Peyer's patch (tissue), 4 donors: ENCODE measurements around the gene VASN. TPM values are rescaled to one million over a fixed set of nuclear protein-coding genes. Genes with fewer than 3 reads are reported as not detected.
"Not testable (repeated sequence)": the region's sequence is repeated elsewhere in the genome, so short reads cannot be mapped to it uniquely, and the experiment has no call there.

ENCODE experiments used
- DNase-seq, 3 donors: peaks; one replicate each; pipeline ENCODE4 v3.0.0-alpha.2; 2017 to 2019
- H3K27ac ChIP-seq, 4 donors: fragments of 200-600 bp; sonication (generic); one replicate each; pipeline ENCODE4 v1.5.1; 2016 to 2019
- H3K27me3 ChIP-seq, 2 donors: fragments of 200-600 bp; sonication (generic); one replicate each; pipeline ENCODE4 v1.5.1; 2019
- H3K36me3 ChIP-seq, 3 donors: fragments of 200-600 bp; sonication (generic); one replicate each; pipeline ENCODE4 v1.5.1; 2016 to 2019
- H3K4me1 ChIP-seq, 4 donors: fragments of 200-600 bp; sonication (generic); one replicate each; pipeline ENCODE4 v1.5.1; 2016 to 2019
- H3K4me3 ChIP-seq, 4 donors: fragments of 200-600 bp; sonication (generic); 1 replicate in 3 of 4; 2 replicates in 1 of 4; pipeline ENCODE4 v1.5.1; 2016 to 2019; ENCODE audit warnings: mild to moderate bottlenecking in 1 of 4
- H3K9me3 ChIP-seq, 4 donors: fragments of 200-600 bp; sonication (generic); one replicate each; pipeline ENCODE4 v1.5.1; 2016 to 2019; ENCODE audit warnings: mild to moderate bottlenecking in 1 of 4
- POLR2A ChIP-seq, 2 donors: fragments of 450-650 bp; IDR thresholded peaks; one replicate each; pipeline ENCODE4 v1.5.1; 2017; ENCODE audit warnings: antibody characterized with exemption in 2 of 2, mild to moderate bottlenecking in 2 of 2, moderate library complexity in 2 of 2
- total RNA-seq, 4 donors: library from RNA; depleted of rRNA; stranded (reverse); fragments of >200 nt; gene quantifications; one replicate each; pipeline ENCODE4 v1.1.0, GENCODE V29; 2016
- TF ChIP-seq, protein P1 (sequence below), 6 experiments: fragments of 450-650 bp in 4 of 6; fragments of 200-600 bp in 2 of 6; sonication (generic) in 1 of 6; IDR thresholded peaks; one replicate each; pipeline ENCODE4 v1.5.1; 2017 to 2019; ENCODE audit warnings: antibody characterized with exemption in 6 of 6, mild to moderate bottlenecking in 3 of 6, moderate library complexity in 1 of 6

Gene VASN
- total RNA-seq, 4 donors from 2014 or later, result 2.1 to 18.2 (median 8.4) TPM

DNA sequence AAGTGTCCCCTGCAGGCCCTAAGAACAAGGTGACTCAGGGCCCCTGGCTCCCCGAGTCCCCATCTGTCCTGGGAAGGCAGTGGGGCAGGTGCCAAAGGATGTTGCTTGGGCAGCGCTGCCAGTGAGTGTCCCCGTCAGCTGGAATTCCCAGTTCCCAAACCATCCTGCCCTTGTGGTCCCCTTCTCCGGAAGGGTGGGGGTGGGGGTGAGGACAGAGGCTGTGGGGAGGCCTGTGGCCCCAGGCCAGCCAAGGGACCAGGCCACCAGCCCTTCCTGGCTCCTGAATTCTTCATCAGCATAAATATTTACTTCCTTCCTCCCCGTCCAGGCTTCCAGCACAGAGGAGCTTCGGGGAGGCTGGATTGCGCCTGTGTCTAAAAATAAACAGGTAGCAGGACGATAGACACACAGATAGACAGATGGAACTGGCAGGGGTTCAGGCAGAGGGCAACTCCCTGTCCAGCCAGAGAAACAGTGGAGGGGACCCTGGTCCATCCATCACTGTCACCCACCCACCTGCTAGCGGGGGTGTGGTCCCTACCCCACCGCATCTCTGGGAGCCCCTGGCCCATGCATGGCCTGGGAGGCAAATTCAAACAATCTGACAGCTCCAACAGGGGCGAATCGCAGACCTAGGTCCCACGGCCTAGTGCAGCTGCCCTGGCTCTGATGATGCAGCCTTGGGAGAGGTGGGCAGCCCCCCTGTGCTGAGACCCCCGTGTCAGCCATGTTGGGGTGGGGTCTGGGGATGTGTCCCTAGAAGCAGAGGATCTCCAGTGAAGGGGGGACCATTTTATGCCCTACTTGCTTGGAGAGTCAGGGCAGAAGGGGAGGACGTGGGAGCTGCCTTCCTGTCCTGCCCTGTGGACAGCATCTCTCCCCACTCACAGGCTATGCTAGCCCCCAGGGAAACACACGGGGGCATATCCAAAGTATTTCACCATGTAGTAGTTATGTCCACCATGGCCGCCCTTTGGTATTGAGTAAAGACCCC lies 42.6 kb upstream of the VASN start:
- Histone ChIP-seq H3K4me1 (peaks cover 0 to 36% (median 13%) of the 10 kb centered on the region in 4 donors), H3K9me3 (no peaks in the 10 kb centered on the region), H3K36me3 (no peaks in the 10 kb centered on the region), H3K27me3 (no peaks in the 10 kb centered on the region), H3K27ac (peak overlapping the region; percentile 25 to 85 (median 73)), H3K4me3 (no peak overlapping the region)
- no peak for TF ChIP-seq POLR2A (IDR thresholded peaks at IDR 0.05)
- TF ChIP-seq, protein P1, sequence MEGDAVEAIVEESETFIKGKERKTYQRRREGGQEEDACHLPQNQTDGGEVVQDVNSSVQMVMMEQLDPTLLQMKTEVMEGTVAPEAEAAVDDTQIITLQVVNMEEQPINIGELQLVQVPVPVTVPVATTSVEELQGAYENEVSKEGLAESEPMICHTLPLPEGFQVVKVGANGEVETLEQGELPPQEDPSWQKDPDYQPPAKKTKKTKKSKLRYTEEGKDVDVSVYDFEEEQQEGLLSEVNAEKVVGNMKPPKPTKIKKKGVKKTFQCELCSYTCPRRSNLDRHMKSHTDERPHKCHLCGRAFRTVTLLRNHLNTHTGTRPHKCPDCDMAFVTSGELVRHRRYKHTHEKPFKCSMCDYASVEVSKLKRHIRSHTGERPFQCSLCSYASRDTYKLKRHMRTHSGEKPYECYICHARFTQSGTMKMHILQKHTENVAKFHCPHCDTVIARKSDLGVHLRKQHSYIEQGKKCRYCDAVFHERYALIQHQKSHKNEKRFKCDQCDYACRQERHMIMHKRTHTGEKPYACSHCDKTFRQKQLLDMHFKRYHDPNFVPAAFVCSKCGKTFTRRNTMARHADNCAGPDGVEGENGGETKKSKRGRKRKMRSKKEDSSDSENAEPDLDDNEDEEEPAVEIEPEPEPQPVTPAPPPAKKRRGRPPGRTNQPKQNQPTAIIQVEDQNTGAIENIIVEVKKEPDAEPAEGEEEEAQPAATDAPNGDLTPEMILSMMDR (IDR thresholded peaks at IDR 0.05), result no peak
- DNase-seq, result no peak

DNA sequence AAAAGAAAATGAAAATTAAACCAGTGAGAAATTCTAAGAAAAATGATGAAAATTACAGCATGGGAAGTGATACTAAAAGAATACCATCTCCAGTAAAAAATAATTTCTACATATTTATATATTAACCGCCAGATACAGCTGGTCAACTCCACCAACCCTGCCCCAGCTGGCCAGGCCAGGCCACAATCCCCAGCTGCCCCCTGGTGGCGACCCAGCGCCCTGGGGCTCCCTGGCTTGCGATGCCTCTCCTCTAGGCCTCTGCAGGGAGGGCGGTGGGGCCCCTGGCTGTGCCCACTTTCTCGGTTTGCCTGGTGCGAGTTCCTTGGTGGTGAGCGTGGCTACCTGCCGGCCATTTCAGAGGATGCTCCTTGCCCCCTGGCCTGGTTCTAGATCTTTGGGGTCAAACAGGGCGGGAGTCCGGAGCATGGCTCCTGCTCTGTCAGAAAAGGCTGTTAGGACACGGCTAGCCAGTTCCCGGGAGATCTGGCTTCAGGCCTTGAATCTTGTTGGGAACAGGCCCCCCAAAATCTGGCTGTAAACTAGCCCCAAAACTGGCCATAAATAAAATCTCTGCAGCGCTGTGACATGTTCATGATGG lies 41.3 kb upstream of the VASN start:
- H3K4me3 ChIP-seq, result no peak overlapping the region
- peaks cover 0 to 25% (median 13%) of the 10 kb centered on the region in 4 donors for H3K4me1 ChIP-seq
- peak; percentile 77 to 91 (median 89) for DNase-seq
- TF ChIP-seq POLR2A (IDR thresholded peaks at IDR 0.05), result no peak
- TF ChIP-seq, protein P1 (IDR thresholded peaks at IDR 0.05), result peak; percentile 85 to 99 (median 96)
- H3K27me3 ChIP-seq, result no peaks in the 10 kb centered on the region
- no peaks in the 10 kb centered on the region for H3K36me3 ChIP-seq
- no peak overlapping the region for H3K27ac ChIP-seq
- H3K9me3 ChIP-seq, result no peaks in the 10 kb centered on the region

DNA sequence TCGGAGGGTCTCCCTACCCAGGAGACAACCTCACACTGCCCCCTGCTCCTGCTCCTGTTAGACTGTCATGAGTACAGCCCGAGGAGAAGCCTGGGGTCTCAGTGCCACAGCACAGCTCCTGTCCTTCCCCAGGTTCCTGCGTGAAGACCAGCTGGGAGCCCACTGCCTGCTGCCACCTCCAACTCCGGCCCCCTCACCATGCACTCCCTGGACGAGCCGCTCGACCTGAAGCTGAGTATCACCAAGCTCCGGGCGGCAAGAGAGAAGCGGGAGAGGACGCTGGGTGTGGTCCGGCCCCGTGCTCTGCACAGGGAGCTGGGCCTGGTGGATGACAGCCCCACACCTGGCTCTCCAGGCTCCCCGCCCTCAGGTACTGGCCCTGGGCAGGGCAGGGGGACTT lies 39.6 kb upstream of the VASN start:
- TF ChIP-seq, protein P1 (IDR thresholded peaks at IDR 0.05), result no peak
- no peak for TF ChIP-seq POLR2A (IDR thresholded peaks at IDR 0.05)
- no peaks in the 10 kb centered on the region for H3K27me3 ChIP-seq
- H3K36me3 ChIP-seq, result no peaks in the 10 kb centered on the region
- no peak overlapping the region for H3K27ac ChIP-seq
- no peak overlapping the region for H3K4me3 ChIP-seq
- H3K9me3 ChIP-seq, result no peaks in the 10 kb centered on the region
- peak in 1 of 3 donors; percentile 35 for DNase-seq
- H3K4me1 ChIP-seq, result peaks cover 0 to 22% (median 13%) of the 10 kb centered on the region in 4 donors

DNA sequence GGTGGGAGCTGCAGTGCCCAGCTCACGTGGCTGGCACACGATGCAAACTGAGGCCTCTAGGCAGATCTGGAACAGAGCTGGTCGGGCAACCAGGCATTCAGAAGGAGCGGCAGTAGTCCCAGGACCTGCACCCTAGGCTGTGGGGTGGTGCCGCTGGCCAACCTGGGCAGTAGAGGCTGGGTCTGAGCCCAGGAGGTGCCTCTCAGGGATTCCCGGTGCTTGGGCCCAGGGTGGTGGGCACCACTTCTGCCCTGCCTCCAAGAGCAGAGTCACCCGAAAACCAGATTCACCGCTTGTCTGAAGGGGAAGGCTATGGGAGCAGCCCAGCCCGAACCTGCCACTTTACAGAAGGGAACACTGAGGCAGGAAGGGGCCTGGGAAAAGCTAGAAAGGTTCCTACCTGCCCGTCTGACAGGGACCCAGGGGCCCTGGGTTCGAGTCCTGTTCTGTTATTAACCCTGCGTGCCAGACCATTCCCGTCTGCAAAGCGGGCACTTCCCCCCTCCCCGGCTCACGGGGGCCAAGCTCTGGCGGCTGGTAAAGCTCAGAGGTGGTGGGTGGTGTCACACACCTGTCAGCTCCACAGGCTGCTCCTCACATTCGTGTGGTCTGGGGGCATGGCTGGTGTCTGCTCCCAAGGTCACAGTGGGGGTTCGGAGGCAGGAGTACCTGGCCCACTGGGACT lies 38.9 kb upstream of the VASN start:
- TF ChIP-seq, protein P1 (IDR thresholded peaks at IDR 0.05), result no peak
- TF ChIP-seq POLR2A (IDR thresholded peaks at IDR 0.05), result no peak
- Histone ChIP-seq H3K4me1 (peaks cover 0 to 15% (median 10%) of the 10 kb centered on the region in 4 donors), H3K9me3 (no peaks in the 10 kb centered on the region), H3K4me3 (no peak overlapping the region), H3K27me3 (no peaks in the 10 kb centered on the region), H3K27ac (no peak overlapping the region), H3K36me3 (no peaks in the 10 kb centered on the region)
- DNase-seq, result peak in 1 of 3 donors; percentile 39

DNA sequence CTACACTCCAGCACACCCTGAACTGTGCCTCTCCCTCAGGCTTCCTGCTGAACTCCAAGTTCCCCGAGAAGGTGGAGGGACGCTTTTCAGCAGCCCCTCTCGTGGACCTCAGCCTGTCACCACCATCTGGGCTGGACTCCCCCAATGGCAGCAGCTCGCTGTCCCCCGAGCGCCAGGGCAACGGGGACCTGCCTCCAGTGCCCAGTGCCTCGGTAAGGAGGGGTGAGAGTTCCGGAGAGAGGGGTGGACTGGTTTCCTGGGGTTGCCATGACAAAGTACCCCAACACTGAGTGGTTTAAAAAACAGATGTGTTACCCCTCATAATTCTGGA lies 38.4 kb upstream of the VASN start:
- DNase-seq, result no peak
- H3K4me1 ChIP-seq, result peaks cover 0 to 10% (median 4%) of the 10 kb centered on the region in 4 donors
- peaks cover 0 to 2% (median 0%) of the 10 kb centered on the region in 3 donors for H3K36me3 ChIP-seq
- no peak overlapping the region for H3K4me3 ChIP-seq
- TF ChIP-seq, protein P1 (IDR thresholded peaks at IDR 0.05), result no peak
- TF ChIP-seq POLR2A (IDR thresholded peaks at IDR 0.05), result no peak
- H3K9me3 ChIP-seq, result no peaks in the 10 kb centered on the region
- no peaks in the 10 kb centered on the region for H3K27me3 ChIP-seq
- no peak overlapping the region for H3K27ac ChIP-seq

DNA sequence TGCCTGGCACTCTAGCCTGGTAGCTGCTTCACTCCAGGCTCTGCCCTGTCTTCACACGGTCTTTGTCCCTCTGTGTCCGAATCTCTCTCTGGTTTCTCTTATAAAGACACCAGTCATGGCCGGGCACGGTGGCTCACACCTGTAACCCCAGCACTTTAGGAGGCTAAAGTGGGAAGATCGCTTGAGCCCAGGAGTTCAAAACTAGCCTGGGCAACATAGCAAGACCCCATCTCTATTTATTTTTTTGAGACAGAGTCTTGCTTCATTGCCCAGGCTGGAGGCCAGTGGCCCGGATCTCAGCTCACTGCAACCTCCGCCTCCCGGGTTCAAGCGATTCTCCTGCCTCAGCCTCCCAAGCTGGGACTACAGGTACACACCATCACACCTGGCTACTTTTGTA lies 37.9 kb upstream of the VASN start:
- not testable (repeated sequence) for H3K4me1 ChIP-seq, H3K27me3 ChIP-seq, DNase-seq, H3K9me3 ChIP-seq, H3K27ac ChIP-seq, H3K4me3 ChIP-seq, H3K36me3 ChIP-seq
